Measurements from ENCODE around the gene LMNTD1.
"Not testable (repeated sequence)": the region's sequence is repeated elsewhere in the genome, so short reads cannot be mapped to it uniquely, and the experiment has no call there.

Gene LMNTD1

GRCh38 chr12:25427337-25428249 is 125.5 kb downstream of the LMNTD1 start:
- DNase-seq (ENCODE audit: low spot score): no peak

DNA sequence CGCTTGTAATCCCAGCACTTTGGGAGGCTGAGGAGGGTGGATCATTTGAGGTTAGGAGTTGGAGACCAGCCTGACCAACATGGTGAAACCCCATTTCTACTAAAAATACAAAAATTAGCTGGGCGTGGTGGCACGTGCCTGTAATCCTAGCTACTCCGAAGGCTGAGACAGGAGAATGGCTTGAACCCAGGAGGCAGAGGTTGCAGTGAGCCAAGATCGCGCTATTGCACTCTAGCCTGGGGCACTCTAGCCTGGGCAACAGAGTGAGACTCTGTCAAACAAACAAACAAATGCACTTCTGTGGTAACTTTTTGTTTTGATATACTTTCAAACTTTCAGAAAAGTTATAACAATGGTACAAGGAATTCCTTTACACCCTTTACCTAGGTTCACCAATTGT is 126.3 kb downstream of the LMNTD1 start:
- not testable (repeated sequence) for DNase-seq (ENCODE audit: low spot score)
